NOMO-1 (cell line): ENCODE results near the gene SPATA6.

Experiments
- DNase-seq, 2 experiments: peaks; one replicate each; lab custom pipeline; 2025; ENCODE audit not compliant: unreplicated experiment in 2 of 2; lab: John Stamatoyannopoulos, UW

Gene SPATA6

GRCh38 chr1:48261881-48262400, 210.1 kb downstream of the SPATA6 start:
- DNase-seq = no peak

GRCh38 chr1:48258106-48258505, 213.9 kb downstream of the SPATA6 start:
- no peak for DNase-seq

- DNase-seq = no peak
These were observed 217.8 kb downstream of the SPATA6 start for GRCh38 chr1:48254254-48254653.

- no peak for DNase-seq
These were observed 220.2 kb downstream of the SPATA6 start for GRCh38 chr1:48251821-48252220.

GRCh38 chr1:48251323-48251722, 220.7 kb downstream of the SPATA6 start:
- DNase-seq = no peak

- no peak for DNase-seq
These were observed 221.4 kb downstream of the SPATA6 start for GRCh38 chr1:48250572-48250971.

GRCh38 chr1:48249868-48250267, 222.1 kb downstream of the SPATA6 start:
- no peak for DNase-seq

- no peak for DNase-seq
These were observed 223.6 kb downstream of the SPATA6 start for GRCh38 chr1:48248356-48248755.

GRCh38 chr1:48246727-48247126, 225.3 kb downstream of the SPATA6 start:
- DNase-seq = no peak
